ENCODE data around the gene SELPLG.

The SELPLG gene

DNA sequence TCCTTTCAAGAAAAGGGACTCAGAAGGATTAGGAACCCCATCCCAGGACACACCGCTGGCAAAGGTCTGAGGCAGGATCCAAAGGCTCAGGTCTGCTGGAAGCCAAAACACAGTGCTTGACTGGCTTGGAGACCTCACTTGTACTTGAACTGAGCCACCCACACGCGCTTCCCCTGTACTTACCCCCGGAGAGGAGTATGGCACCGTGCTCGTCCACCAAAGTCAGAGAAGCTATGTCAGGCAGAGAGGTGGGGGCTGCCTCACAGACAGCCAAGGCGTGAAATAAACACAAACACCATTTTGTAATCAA lies 11.1 kb upstream of the SELPLG start:
- Histone ChIP-seq H2AFZ (ENCODE audit: low read depth, low read length) (no peak overlapping the region), H3K4me2 (ENCODE audit: insufficient read depth, low read length) (no peak overlapping the region), H3K4me1 (ENCODE audit: insufficient read depth, low read length) (peaks cover 22% of the 10 kb centered on the region), H3K27me3 (ENCODE audit: insufficient read depth, low read length, poor library complexity) (no peaks in the 10 kb centered on the region), H3K79me2 (ENCODE audit: insufficient read depth, low read length) (no peaks in the 10 kb centered on the region), H3K27ac (ENCODE audit: low read length) (peak overlapping the region; percentile 5), H3K4me3 (ENCODE audit: low read depth in 1 of 2, low read length in 2 of 2) (no peak overlapping the region), H4K20me1 (ENCODE audit: insufficient read depth, low read length) (no peaks in the 10 kb centered on the region), H3K9ac (ENCODE audit: low read depth, low read length) (no peak overlapping the region), H3K9me3 (ENCODE audit: insufficient read depth, low read length, severe bottlenecking) (no peaks in the 10 kb centered on the region), H3K36me3 (ENCODE audit: insufficient read depth, low read length) (peaks cover 62% of the 10 kb centered on the region)
- ATAC-seq (ENCODE audit: insufficient read depth, low read depth) (no peak), DNase-seq (no peak)
- TF ChIP-seq, protein P1, sequence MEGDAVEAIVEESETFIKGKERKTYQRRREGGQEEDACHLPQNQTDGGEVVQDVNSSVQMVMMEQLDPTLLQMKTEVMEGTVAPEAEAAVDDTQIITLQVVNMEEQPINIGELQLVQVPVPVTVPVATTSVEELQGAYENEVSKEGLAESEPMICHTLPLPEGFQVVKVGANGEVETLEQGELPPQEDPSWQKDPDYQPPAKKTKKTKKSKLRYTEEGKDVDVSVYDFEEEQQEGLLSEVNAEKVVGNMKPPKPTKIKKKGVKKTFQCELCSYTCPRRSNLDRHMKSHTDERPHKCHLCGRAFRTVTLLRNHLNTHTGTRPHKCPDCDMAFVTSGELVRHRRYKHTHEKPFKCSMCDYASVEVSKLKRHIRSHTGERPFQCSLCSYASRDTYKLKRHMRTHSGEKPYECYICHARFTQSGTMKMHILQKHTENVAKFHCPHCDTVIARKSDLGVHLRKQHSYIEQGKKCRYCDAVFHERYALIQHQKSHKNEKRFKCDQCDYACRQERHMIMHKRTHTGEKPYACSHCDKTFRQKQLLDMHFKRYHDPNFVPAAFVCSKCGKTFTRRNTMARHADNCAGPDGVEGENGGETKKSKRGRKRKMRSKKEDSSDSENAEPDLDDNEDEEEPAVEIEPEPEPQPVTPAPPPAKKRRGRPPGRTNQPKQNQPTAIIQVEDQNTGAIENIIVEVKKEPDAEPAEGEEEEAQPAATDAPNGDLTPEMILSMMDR (IDR thresholded peaks at IDR 0.05; ENCODE audit: borderline replicate concordance, extremely low read depth, low read length, poor library complexity, severe bottlenecking), result no peak
- no peak for TF ChIP-seq EZH2 (IDR thresholded peaks at IDR 0.05; ENCODE audit: borderline replicate concordance, low read depth, low read length, severe bottlenecking)

DNA sequence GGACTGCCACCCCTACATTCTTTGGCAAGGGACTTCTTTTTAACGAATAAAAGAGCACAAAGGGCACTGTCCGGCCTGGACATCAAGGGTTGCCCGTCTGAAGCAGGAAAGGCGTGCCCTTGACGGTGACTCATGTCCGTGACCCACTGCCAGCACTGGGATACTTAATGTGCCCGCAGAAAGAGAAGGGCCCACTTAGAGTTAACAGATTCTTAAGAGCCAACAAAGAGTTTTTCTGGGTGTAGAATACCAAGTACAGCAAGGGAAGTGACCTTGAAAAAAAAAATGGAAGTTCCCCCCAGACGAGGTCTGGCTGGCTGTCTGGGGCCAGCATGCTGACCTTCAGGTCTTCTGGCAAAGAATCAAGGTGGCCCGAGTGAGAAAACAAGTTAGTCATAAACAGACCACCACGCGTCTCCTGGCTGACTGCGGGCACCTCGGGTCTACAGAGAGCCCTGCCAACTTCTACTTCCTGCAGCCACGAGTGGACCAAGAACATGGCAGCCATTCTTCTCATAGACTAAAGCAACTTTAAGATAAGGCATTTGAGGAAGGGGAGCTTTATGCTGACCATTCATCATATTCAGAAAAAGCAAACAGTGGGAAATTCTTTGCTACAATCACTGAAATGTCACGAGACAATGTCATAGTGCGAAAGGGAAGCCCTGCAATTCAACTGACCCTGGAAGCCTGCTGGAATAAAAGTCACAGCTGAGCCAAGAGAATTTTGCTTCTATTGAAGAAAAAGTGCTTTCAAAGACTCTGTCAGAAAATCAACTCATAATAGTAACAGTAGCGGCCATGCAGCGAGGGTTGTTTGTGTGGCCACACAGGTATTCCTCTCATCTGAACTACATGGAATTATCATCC lies 10.5 kb upstream of the SELPLG start:
- Histone ChIP-seq H3K27me3 (ENCODE audit: insufficient read depth, low read length, poor library complexity) (no peaks in the 10 kb centered on the region), H3K79me2 (ENCODE audit: insufficient read depth, low read length) (no peaks in the 10 kb centered on the region), H3K9me3 (ENCODE audit: insufficient read depth, low read length, severe bottlenecking) (no peaks in the 10 kb centered on the region), H2AFZ (ENCODE audit: low read depth, low read length) (no peak overlapping the region), H3K4me2 (ENCODE audit: insufficient read depth, low read length) (no peak overlapping the region), H3K9ac (ENCODE audit: low read depth, low read length) (no peak overlapping the region), H4K20me1 (ENCODE audit: insufficient read depth, low read length) (no peaks in the 10 kb centered on the region), H3K4me3 (ENCODE audit: low read depth in 1 of 2, low read length in 2 of 2) (no peak overlapping the region), H3K4me1 (ENCODE audit: insufficient read depth, low read length) (peaks cover 25% of the 10 kb centered on the region), H3K27ac (ENCODE audit: low read length) (peak overlapping the region; percentile 25), H3K36me3 (ENCODE audit: insufficient read depth, low read length) (peaks cover 56% of the 10 kb centered on the region)
- TF ChIP-seq EZH2 (IDR thresholded peaks at IDR 0.05; ENCODE audit: borderline replicate concordance, low read depth, low read length, severe bottlenecking), result no peak
- TF ChIP-seq, protein P1 (IDR thresholded peaks at IDR 0.05; ENCODE audit: borderline replicate concordance, extremely low read depth, low read length, poor library complexity, severe bottlenecking), result no peak
- no peak for ATAC-seq (ENCODE audit: insufficient read depth, low read depth)
- no peak for DNase-seq

DNA sequence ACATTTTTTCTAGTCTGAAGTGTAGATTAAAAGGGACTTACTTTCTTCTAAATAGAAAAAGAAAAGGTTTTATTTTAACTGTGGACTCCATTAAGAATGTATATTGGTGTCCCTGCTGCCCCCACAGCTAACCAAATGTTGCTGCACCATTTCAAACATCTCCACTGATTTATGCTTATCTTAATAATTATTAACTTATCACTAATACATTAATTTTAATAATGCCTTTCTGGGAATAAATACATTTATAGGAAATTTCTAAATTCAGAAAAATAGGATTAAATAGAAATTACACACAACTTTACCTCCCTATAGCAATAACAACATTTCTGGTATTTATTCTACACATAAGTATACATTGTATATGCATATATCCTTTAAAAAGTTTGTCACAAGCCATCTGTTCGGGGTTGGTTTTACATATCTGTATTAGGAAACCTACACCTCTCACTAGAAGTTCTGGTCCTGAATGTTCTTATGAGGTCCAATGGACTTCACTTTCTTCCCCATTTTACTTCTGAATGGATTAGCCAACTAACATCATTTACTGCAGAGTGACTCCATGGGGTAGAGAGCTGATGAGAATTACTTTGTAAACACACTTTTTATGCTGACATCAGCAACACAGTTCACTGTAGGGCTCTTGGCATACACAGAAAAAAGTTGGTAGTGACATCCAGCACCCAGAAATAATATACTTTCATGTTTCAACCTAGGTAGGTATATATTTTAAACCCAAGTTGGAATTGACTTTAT lies 9.4 kb upstream of the SELPLG start:
- TF ChIP-seq, protein P1 (IDR thresholded peaks at IDR 0.05; ENCODE audit: borderline replicate concordance, extremely low read depth, low read length, poor library complexity, severe bottlenecking), result no peak
- no peak for TF ChIP-seq EZH2 (IDR thresholded peaks at IDR 0.05; ENCODE audit: borderline replicate concordance, low read depth, low read length, severe bottlenecking)
- H4K20me1 ChIP-seq (ENCODE audit: insufficient read depth, low read length), result no peaks in the 10 kb centered on the region
- H3K27ac ChIP-seq (ENCODE audit: low read length), result no peak overlapping the region
- no peak overlapping the region for H3K4me2 ChIP-seq (ENCODE audit: insufficient read depth, low read length)
- H3K4me3 ChIP-seq (ENCODE audit: low read depth in 1 of 2, low read length in 2 of 2), result no peak overlapping the region
- peaks cover 45% of the 10 kb centered on the region for H3K36me3 ChIP-seq (ENCODE audit: insufficient read depth, low read length)
- no peak for DNase-seq
- no peak overlapping the region for H2AFZ ChIP-seq (ENCODE audit: low read depth, low read length)
- no peak for ATAC-seq (ENCODE audit: insufficient read depth, low read depth)
- no peak overlapping the region for H3K9ac ChIP-seq (ENCODE audit: low read depth, low read length)
- peaks cover 36% of the 10 kb centered on the region for H3K4me1 ChIP-seq (ENCODE audit: insufficient read depth, low read length)
- H3K79me2 ChIP-seq (ENCODE audit: insufficient read depth, low read length), result no peaks in the 10 kb centered on the region
- H3K9me3 ChIP-seq (ENCODE audit: insufficient read depth, low read length, severe bottlenecking), result no peaks in the 10 kb centered on the region
- H3K27me3 ChIP-seq (ENCODE audit: insufficient read depth, low read length, poor library complexity), result no peaks in the 10 kb centered on the region
